Activated CD4-positive, alpha-beta T cell treated with anti-CD3 and anti-CD28 coated beads, Interleukin-2, amount 50 U/mL, for 1 hour (primary cell): Measurements from ENCODE around the gene KRTAP10-2.
"Not testable (repeated sequence)": the region's sequence is repeated elsewhere in the genome, so short reads cannot be mapped to it uniquely, and the experiment has no call there.

Experiments used
- DNase-seq: peaks from one replicate; pipeline ENCODE4 v3.0.0-alpha.2; 2020

KRTAP10-2 gene

GRCh38 chr21:44551340-44551961, at the start of gene KRTAP10-2:
KRTAP10-2 (minus strand) TSS chr21:44551505; CDS start chr21:44551458, 47 bp downstream.
- DNase-seq, result no peak

- not testable (repeated sequence) for DNase-seq
Observed at GRCh38 chr21:44601091-44601490, 49.8 kb upstream of the KRTAP10-2 start.

DNA sequence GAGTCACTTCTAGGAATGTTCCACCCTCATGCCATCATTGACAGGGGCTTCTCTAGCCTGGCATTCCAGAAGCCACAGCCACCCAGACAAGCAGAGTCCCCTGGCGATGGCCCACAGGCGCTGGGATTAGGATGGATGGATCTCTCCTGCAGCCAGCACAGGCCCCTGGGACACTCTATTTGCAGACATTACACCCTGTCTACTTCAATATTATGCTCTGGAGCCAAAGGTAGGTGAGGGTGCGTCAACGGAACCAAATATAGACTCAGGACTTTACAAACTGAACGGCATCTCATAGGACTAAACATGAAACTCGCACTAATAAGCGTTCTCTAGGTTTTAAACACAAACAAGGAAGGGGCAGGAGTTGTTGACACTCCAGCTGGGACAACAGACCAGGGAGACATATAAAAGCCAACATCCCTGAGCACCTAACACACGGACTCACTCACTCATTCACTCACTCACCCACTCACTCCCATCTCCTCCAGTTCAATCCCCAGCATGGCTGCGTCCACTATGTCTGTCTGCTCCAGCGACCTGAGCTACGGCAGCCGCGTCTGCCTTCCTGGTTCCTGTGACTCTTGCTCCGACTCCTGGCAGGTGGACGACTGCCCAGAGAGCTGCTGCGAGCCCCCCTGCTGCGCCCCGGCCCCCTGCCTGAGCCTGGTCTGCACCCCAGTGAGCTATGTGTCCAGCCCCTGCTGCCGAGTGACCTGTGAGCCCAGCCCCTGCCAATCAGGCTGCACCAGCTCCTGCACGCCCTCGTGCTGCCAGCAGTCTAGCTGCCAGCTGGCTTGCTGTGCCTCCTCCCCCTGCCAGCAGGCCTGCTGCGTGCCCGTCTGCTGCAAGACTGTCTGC, 49.0 kb upstream of the KRTAP10-2 start, which contains the start of gene KRTAP10-7:
Gene KRTAP10-7 (plus strand): TSS at position 480 of the 861 bp plus-strand sequence. CDS start 25 bp downstream, at position 505.
- not testable (repeated sequence) for DNase-seq

- DNase-seq, result no peak
Observed at GRCh38 chr21:44599264-44600029, 48.1 kb upstream of the KRTAP10-2 start.

GRCh38 chr21:44598061-44598460, 46.8 kb upstream of the KRTAP10-2 start:
- DNase-seq, result no peak

DNA sequence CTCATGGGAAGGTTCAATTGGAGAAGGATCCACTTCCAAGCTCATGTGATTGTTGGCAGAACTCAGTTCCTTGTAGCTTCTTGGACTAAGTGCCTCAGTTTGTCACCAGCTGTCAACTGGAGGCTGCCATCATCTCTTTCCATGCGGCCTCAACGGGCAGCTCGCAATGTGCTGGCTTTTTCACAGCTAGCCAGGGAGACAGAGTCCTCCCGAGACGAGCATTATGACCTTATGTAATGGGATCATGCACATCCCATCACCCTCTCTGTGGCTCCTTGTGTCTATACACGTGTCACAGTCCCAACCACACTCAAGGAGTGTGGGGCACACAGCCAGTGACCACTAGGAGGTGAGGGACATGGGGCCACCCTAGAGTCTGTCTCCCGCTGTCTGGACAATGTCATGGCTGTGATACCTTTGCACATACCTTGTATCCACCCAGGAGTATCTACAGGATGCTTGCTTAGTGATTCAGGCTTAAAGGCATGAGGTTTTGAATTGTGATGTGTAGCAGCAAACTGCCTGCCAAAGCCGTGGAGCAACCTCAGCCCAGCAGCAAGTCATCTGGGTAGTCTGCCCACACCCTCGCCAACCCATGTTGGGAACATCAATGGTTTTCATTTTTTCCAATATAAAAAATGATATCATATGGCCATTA, 44.9 kb upstream of the KRTAP10-2 start:
- no peak for DNase-seq

- no peak for DNase-seq
Observed at GRCh38 chr21:44595524-44595923, 44.2 kb upstream of the KRTAP10-2 start.

GRCh38 chr21:44594406-44594916, 43.2 kb upstream of the KRTAP10-2 start:
- DNase-seq, result no peak

DNA sequence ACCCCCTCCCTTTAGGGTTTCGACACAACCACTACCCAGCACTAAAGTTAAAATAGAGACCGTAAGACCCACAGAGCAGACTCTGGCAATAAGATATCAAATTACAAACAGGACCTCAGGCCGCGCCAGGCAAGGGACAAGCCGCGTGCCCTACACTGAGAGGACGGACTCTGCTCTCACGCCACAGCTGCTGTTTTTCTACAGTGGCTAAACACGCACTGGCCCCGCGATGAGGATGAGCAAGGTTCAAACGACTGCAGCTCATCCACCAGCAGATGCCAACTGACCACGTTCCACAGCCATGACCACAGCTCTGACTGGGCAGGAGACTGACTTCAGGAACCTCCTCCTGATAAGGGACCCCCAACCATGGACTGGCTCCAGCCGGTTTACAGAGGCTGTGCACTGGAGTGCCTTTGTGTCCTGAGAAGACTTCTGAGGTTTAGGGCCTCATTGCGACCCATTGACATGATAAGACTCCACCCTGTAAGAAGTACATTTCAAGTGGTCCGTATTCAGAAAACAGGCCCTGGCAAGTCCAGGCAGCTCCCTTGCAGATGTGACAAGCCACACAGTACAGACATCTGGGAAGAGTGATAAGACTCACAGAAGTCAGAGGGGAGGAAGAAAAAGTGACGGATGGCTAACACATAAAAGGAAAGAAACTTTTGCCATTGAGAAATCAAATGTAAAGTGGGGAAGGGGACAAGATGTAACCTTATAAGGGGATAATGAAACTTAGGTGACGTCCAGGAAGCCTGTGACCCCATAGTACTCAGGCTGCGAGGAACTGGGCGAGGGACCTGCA, 42.5 kb upstream of the KRTAP10-2 start:
- no peak for DNase-seq

- DNase-seq, result no peak
Observed at GRCh38 chr21:44592446-44593311, 41.4 kb upstream of the KRTAP10-2 start, which contains the start of gene KRTAP10-6. KRTAP10-6 (minus strand) TSS chr21:44592505; CDS start chr21:44592484, 21 bp downstream.

DNA sequence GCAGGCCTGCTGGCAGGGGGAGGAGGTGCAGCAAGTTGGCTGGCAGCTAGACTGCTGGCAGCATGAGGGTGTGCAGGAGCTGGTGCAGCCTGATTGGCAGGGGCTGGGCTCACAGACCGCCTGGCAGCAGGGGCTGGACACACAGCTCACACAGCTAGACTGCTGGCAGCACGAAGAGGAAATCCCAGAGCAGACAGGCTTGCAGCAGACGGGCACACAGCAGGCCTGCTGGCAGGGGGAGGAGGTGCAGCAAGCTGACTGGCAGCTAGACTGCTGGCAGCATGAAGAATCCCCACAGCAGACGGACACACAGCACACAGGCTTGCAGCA, 40.5 kb upstream of the KRTAP10-2 start:
- DNase-seq, result not testable (repeated sequence)

GRCh38 chr21:44590897-44591800, 39.8 kb upstream of the KRTAP10-2 start:
- not testable (repeated sequence) for DNase-seq

- DNase-seq, result no peak
Observed at GRCh38 chr21:44590311-44590721, 39.0 kb upstream of the KRTAP10-2 start.

- no peak for DNase-seq
Observed at GRCh38 chr21:44589586-44590305, 38.4 kb upstream of the KRTAP10-2 start.

DNA sequence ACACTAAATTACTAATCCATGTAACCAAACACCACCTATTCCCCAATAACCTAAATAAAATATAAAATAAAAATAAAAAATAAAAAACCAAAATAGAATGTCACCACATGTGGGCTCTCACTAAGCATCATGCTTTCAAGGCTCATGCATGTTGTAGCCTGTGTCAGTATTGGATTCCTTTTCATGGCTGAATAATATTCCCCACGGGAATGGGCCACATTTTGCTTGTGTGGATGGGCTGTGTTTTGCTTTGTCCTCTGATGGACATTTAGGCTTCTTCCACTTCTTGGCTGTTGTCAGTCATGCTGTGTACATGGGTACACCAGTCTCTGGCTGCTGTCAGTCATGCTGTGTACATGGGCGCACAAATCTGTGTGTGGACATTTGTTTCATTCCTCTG, 37.8 kb upstream of the KRTAP10-2 start:
- DNase-seq, result no peak

DNA sequence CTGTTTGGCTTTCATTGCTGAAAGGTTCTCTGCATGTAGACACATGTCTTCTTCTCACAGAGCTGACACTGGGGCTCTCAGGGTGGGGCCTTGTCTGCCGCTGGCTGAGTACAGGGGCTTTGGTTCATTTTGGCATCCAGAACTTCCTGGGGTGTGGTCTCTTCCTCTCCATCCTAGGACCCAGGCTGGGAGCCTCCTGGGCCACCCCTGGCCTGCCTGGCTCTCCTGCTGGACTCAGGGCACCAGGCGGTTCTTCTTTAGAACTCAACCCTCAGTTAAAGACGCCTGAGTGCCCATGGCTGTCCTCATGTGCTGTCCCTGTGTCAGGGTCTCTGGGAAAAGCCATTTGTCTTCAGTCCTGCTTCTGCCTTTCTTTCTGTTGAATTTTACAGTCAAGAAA, 34.6 kb upstream of the KRTAP10-2 start:
- DNase-seq, result no peak

- DNase-seq, result peak; percentile 23
Observed at GRCh38 chr21:44583800-44584147, 32.5 kb upstream of the KRTAP10-2 start.

DNA sequence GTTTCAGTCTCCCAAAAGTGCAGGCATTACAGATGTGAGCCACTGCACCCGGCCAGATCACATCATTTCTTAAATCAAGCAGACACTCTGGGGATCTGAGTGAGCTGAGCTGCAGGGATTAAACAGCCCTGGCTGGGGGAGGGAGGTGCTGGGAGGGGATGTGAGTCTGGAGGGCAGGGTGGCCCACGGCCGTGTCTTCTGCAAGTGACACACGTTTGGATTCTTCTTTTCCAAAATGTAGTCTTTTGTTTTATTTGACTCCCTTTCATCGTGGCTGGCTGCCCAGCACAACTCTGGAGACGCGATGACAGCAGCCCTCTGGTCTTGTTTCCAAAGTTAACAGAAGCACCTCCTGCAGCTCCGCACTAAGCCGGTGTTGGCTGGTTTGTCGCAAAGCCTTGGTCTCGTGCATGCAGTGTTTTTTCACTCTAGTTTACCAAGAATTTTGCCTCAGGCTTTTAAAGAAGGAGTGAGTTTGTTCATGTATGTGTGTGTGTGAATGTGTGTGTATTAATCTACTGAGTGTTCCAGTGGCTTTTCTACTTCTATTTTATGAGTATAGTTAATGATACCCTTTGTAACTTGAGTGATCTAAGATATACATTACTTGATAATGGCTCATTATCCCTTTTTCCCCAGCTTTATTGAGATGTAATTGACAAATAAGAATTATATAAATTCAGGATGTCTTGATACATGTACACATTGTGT, 31.9 kb upstream of the KRTAP10-2 start:
- no peak for DNase-seq
